GM21515 (cell line): ENCODE measurements around the gene PIWIL1.

Experiments
- ATAC-seq: cut with Tn5 transposase; IDR thresholded peaks from one replicate; pipeline ENCODE4 v1.9.1; 2021; ENCODE audit not compliant: unreplicated experiment

PIWIL1 gene

GRCh38 chr12:130336723-130337487, 782 bp upstream of the PIWIL1 start:
- ATAC-seq, result no peak

- no peak for ATAC-seq
Observed at GRCh38 chr12:130338794-130339601, 1.3 kb downstream of the PIWIL1 start.

GRCh38 chr12:130339951-130340350, 2.3 kb downstream of the PIWIL1 start:
- ATAC-seq, result no peak

- ATAC-seq, result no peak
Observed at GRCh38 chr12:130342442-130342841, 4.8 kb downstream of the PIWIL1 start.

GRCh38 chr12:130342842-130343241, 5.2 kb downstream of the PIWIL1 start:
- ATAC-seq, result no peak

- no peak for ATAC-seq
Observed at GRCh38 chr12:130344529-130344928, 6.8 kb downstream of the PIWIL1 start.

- ATAC-seq, result no peak
Observed at GRCh38 chr12:130345292-130345691, 7.6 kb downstream of the PIWIL1 start.

GRCh38 chr12:130347588-130347987, 9.9 kb downstream of the PIWIL1 start:
- ATAC-seq, result no peak

GRCh38 chr12:130350715-130351114, 13.0 kb downstream of the PIWIL1 start:
- ATAC-seq, result no peak

GRCh38 chr12:130351326-130351725, 13.6 kb downstream of the PIWIL1 start:
- ATAC-seq, result no peak

- no peak for ATAC-seq
Observed at GRCh38 chr12:130353081-130353480, 15.4 kb downstream of the PIWIL1 start.

GRCh38 chr12:130354407-130354806, 16.7 kb downstream of the PIWIL1 start:
- no peak for ATAC-seq

GRCh38 chr12:130356222-130356621, 18.5 kb downstream of the PIWIL1 start:
- ATAC-seq, result no peak

- ATAC-seq, result no peak
Observed at GRCh38 chr12:130357241-130357640, 19.6 kb downstream of the PIWIL1 start.

GRCh38 chr12:130357729-130358330, 20.1 kb downstream of the PIWIL1 start:
- ATAC-seq, result no peak

GRCh38 chr12:130362060-130362459, 24.4 kb downstream of the PIWIL1 start:
- no peak for ATAC-seq

GRCh38 chr12:130364578-130364977, 26.9 kb downstream of the PIWIL1 start:
- no peak for ATAC-seq

- ATAC-seq, result no peak
Observed at GRCh38 chr12:130366159-130366558, 28.5 kb downstream of the PIWIL1 start.

- ATAC-seq, result no peak
Observed at GRCh38 chr12:130367003-130367402, 29.3 kb downstream of the PIWIL1 start.

- no peak for ATAC-seq
Observed at GRCh38 chr12:130367523-130367922, 29.8 kb downstream of the PIWIL1 start.

GRCh38 chr12:130369816-130370215, 32.1 kb downstream of the PIWIL1 start:
- no peak for ATAC-seq

GRCh38 chr12:130371296-130371695, 33.6 kb downstream of the PIWIL1 start:
- ATAC-seq, result no peak
